Transverse colon (tissue), 4 donors: ENCODE data around the gene FKBP14. TPM values are rescaled to one million over a fixed set of nuclear protein-coding genes. Genes with fewer than 3 reads are reported as not detected.

Experiments
- DNase-seq: peaks from one replicate; pipeline ENCODE4 v3.0.0-alpha.2; 2019
- H3K27ac ChIP-seq, 4 donors: fragments of 200-600 bp; sonication (generic); 2 replicates each; pipeline ENCODE4 v1.5.1; 2016 to 2018; ENCODE audit warnings: inconsistent platforms in 4 of 4
- H3K27me3 ChIP-seq: fragments of 200-600 bp; sonication (generic); 2 replicates; pipeline ENCODE4 v1.5.1; 2017; ENCODE audit warnings: inconsistent platforms
- H3K36me3 ChIP-seq, 4 donors: fragments of 200-600 bp; sonication (generic); 2 replicates each; pipeline ENCODE4 v1.5.1; 2017 to 2019; ENCODE audit warnings: inconsistent platforms in 4 of 4
- H3K4me1 ChIP-seq, 4 donors: fragments of 200-600 bp; sonication (generic); 2 replicates each; pipeline ENCODE4 v1.5.1; 2017 to 2020; ENCODE audit warnings: inconsistent platforms in 4 of 4
- H3K4me3 ChIP-seq, 4 donors: fragments of 200-600 bp; sonication (generic); 1 replicate in 1 of 4; 2 replicates in 3 of 4; pipeline versions ENCODE4 v1.5.1 to v1.6.1; 2017 to 2019; ENCODE audit warnings: inconsistent platforms in 4 of 4
- H3K9me3 ChIP-seq, 2 donors: fragments of 200-600 bp; sonication (generic); 2 replicates each; pipeline ENCODE4 v1.5.1; 2017 to 2019; ENCODE audit warnings: inconsistent platforms in 2 of 2
- CTCF ChIP-seq, 5 experiments: fragments of 200-600 bp in 3 of 5; fragments of 450-650 bp in 2 of 5; sonication (generic) in 3 of 5; IDR thresholded peaks; 1 replicate in 2 of 5; 2 replicates in 3 of 5; pipeline ENCODE4 v1.5.1; 2016 to 2017; ENCODE audit warnings: antibody characterized with exemption in 5 of 5, inconsistent platforms in 3 of 5, mild to moderate bottlenecking in 2 of 5, moderate library complexity in 1 of 5
- EP300 ChIP-seq: sonication (generic); formaldehyde crosslinking; IDR thresholded peaks from one replicate; pipeline ENCODE4 v1.6.1; 2017; ENCODE audit warnings: antibody characterized with exemption, low read depth
- POLR2A ChIP-seq: fragments of 450-650 bp; IDR thresholded peaks from one replicate; pipeline ENCODE4 v1.6.1; 2016; ENCODE audit warnings: antibody characterized with exemption, mild to moderate bottlenecking, moderate library complexity
- POLR2AphosphoS5 ChIP-seq, 3 donors: sonication (generic); formaldehyde crosslinking; IDR thresholded peaks; one replicate each; pipeline ENCODE4 v1.6.1; 2016; ENCODE audit warnings: antibody characterized with exemption in 3 of 3
- WGBS, 2 donors: methylation state at CpG; one replicate each; pipeline ENCODE4 v1.1.5; 2018; ENCODE audit warnings: low coverage in 1 of 2; 5-methylcytosine and 5-hydroxymethylcytosine counted together
- in situ Hi-C, 4 donors: fragments of 200-750 bp; cut with MboI; loops; one replicate each; pipeline versions ENCODE4 v1.15.0 to v1.15.1; 2017; ENCODE audit warnings: low sequenced_read_pairs in 3 of 4, low pct_ligation_motif_present in 1 of 4, low pct_unique_long_range_greater_than_20kb in 1 of 4
- intact Hi-C: fragments of 100-400 bp; cut with DNase I; formaldehyde crosslinking; loops from one replicate; pipeline ENCODE4 v1.15.1; 2023; ENCODE audit warnings: low total_unique reads
- total RNA-seq, 4 donors: library from RNA; depleted of rRNA; stranded (reverse); fragments of >200 nt; gene quantifications; one replicate each; pipeline ENCODE4 v1.1.0, GENCODE V29; 2016

The FKBP14 gene
- total RNA-seq, 4 donors from 2014 or later: 0.75 to 12.7 (median 9.6) TPM

GRCh38 chr7:30032310-30033125 lies 6.0 kb upstream of the FKBP14 start:
- no peak for DNase-seq
- 40 to 55% methylated on average over 4 of the region's 4 CpGs for WGBS, 2 donors
- Histone ChIP-seq H3K36me3 (no peaks in the 10 kb centered on the region), H3K4me1 (peaks cover 0 to 35% (median 27%) of the 10 kb centered on the region in 4 donors), H3K27ac (peak overlapping the region in 1 of 4 donors; percentile 38), H3K27me3 (no peaks in the 10 kb centered on the region), H3K9me3 (no peaks in the 10 kb centered on the region), H3K4me3 (no peak overlapping the region)
- intact Hi-C loops: no loop called here
- in situ Hi-C loops: no loop called here
- no peak for TF ChIP-seq POLR2A
- TF ChIP-seq EP300: no peak
- TF ChIP-seq POLR2AphosphoS5 (IDR thresholded peaks at IDR 0.05): peak in 1 of 3 donors; percentile 10
- TF ChIP-seq CTCF (IDR thresholded peaks at IDR 0.05): no peak

- 20% methylated on average over 6 of the region's 6 CpGs for WGBS, 2 donors
- TF ChIP-seq EP300 (no peak), CTCF (IDR thresholded peaks at IDR 0.05) (no peak), POLR2AphosphoS5 (IDR thresholded peaks at IDR 0.05) (no peak), POLR2A (no peak)
- Histone ChIP-seq H3K27me3 (no peaks in the 10 kb centered on the region), H3K9me3 (no peaks in the 10 kb centered on the region), H3K4me3 (peak overlapping the region in 3 of 4 donors; percentile 93 to 94 (median 93)), H3K4me1 (peaks cover 0 to 54% (median 44%) of the 10 kb centered on the region in 4 donors), H3K36me3 (no peaks in the 10 kb centered on the region), H3K27ac (peak overlapping the region; percentile 92 to 96 (median 96))
- DNase-seq: no peak
- intact Hi-C loops: no loop called here
- in situ Hi-C loops: no loop called here
Measured at GRCh38 chr7:30029696-30030095, 3.2 kb upstream of the FKBP14 start.

DNA sequence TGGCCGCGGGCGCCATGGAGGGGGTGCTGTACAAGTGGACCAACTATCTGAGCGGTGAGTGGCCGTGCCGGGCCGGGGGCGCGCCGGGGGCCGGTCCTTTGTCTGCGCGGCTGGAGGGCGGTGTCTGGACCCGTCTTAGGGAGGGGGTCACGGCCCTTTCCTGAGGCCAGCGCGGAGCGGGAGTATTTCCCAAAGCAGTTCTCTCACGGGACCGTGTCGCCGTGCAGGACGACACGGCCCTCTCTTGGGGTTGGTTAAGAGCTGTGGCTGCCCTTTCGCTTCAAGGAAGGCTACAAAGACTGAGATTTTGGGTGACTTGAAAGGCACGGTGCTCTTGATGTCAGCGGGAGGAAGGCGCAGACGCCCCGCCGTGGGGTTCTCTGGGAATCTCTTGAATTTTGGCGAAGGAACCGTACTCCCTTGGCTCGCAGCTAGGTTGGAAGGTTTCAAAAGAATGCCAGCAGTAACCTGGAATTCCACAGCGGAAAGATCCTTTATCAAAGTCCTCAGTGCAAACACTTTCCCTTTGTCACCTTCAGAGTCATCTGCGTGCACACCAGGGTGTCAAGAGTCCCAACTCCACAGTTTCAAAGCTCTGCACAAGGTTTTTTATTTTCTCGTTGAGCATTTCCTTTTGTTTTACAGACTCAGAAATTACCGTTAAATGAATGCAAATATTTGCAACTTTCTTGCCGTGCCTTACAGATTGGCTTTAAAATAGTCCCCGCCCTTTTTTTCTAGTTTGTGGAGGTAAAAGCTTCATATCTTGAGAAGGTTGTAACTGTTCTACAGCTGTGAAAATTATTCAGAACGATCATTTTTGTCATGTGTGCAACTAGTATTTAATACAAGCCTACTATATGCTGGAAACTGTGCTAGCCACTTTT lies 2.5 kb upstream of the FKBP14 start:
- Histone ChIP-seq H3K9me3 (no peaks in the 10 kb centered on the region), H3K27me3 (no peaks in the 10 kb centered on the region), H3K4me1 (peaks cover 0 to 61% (median 48%) of the 10 kb centered on the region in 4 donors), H3K4me3 (peak overlapping the region; percentile 89 to 94 (median 93)), H3K27ac (peak overlapping the region; percentile 92 to 96 (median 96)), H3K36me3 (no peaks in the 10 kb centered on the region)
- DNase-seq: no peak
- WGBS, 2 donors: 0% methylated on average over 5 to 23 of the region's 42 CpGs
- in situ Hi-C loops (no loop called here), intact Hi-C loops (no loop called here)
- TF ChIP-seq POLR2AphosphoS5 (IDR thresholded peaks at IDR 0.05) (no peak), CTCF (IDR thresholded peaks at IDR 0.05) (peak in 2 of 5 experiments; percentile 2 to 18)

GRCh38 chr7:30028216-30028748 lies 1.8 kb upstream of the FKBP14 start, which contains the start of gene PLEKHA8:
TSS of gene PLEKHA8 (plus strand) at chr7:30028412. CDS start at chr7:30028763, 351 bp downstream.
- Histone ChIP-seq H3K27ac (peak within 1 kb of the TSS; percentile 92 to 96 (median 96)), H3K4me3 (peak within 1 kb of the TSS; percentile 89 to 94 (median 93)), H3K36me3 (no peaks in the 10 kb centered on the region), H3K27me3 (no peaks in the 10 kb centered on the region), H3K9me3 (no peaks in the 10 kb centered on the region), H3K4me1 (peaks cover 0 to 62% (median 47%) of the 10 kb centered on the region in 4 donors)
- TF ChIP-seq CTCF (IDR thresholded peaks at IDR 0.05) (no peak), POLR2A (peak; percentile 36), EP300 (no peak), POLR2AphosphoS5 (IDR thresholded peaks at IDR 0.05) (peak; percentile 78 to 84 (median 80))
- in situ Hi-C loops (no loop called here), intact Hi-C loops (no loop called here)
- WGBS, 2 donors: 1% methylated on average over 24 of the region's 70 CpGs; no CpG with 5 or more reads in 1 of the 2 donors
- peak; percentile 92 for DNase-seq
